Loucy (cell line): ENCODE data around the gene TP63.
"Not testable (repeated sequence)": the region's sequence is repeated elsewhere in the genome, so short reads cannot be mapped to it uniquely, and the experiment has no call there.

Source experiments
- EZH2phosphoT487 ChIP-seq: fragments of 200-600 bp; IDR thresholded peaks from 2 replicates; pipeline ENCODE4 v1.6.1; 2018; ENCODE audit warnings: antibody characterized with exemption, mild to moderate bottlenecking, moderate library complexity, borderline replicate concordance
- TF ChIP-seq, protein P1 (sequence below): fragments of 200-600 bp; sonication (generic); conservative IDR thresholded peaks from 2 replicates; pipeline ENCODE4 v1.5.1; 2014; ENCODE audit warnings: mild to moderate bottlenecking, antibody characterized with exemption, low read length

DNA sequence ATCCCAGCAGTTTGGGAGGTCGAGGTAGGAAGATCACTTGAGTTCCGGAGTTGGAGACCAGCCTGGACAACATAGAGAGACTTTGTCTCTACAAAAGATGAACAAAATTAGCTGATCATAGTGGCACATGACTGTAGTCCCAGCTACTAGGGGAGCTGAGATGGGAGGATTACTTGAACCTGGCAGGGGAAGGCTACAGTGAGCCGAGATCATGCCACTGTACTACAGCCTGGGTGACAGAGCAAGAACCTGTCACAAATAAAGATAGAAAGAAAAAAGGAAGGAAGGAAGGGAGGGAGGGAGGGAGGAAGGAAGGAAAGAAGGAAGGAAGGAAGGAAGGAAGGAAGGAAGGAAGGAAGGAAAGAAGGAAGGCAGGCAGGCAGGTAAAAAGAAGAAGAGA lies 41.2 kb downstream of the TP63 start:
- TF ChIP-seq, protein P1, sequence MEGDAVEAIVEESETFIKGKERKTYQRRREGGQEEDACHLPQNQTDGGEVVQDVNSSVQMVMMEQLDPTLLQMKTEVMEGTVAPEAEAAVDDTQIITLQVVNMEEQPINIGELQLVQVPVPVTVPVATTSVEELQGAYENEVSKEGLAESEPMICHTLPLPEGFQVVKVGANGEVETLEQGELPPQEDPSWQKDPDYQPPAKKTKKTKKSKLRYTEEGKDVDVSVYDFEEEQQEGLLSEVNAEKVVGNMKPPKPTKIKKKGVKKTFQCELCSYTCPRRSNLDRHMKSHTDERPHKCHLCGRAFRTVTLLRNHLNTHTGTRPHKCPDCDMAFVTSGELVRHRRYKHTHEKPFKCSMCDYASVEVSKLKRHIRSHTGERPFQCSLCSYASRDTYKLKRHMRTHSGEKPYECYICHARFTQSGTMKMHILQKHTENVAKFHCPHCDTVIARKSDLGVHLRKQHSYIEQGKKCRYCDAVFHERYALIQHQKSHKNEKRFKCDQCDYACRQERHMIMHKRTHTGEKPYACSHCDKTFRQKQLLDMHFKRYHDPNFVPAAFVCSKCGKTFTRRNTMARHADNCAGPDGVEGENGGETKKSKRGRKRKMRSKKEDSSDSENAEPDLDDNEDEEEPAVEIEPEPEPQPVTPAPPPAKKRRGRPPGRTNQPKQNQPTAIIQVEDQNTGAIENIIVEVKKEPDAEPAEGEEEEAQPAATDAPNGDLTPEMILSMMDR: not testable (repeated sequence)
- TF ChIP-seq EZH2phosphoT487: not testable (repeated sequence)
